Activated T-cell treated with anti-CD3 and anti-CD28 coated beads for 24 hours (primary cell): ENCODE measurements around the gene LARP1B.
"Not testable (repeated sequence)": the region's sequence is repeated elsewhere in the genome, so short reads cannot be mapped to it uniquely, and the experiment has no call there.

Experiments used
- DNase-seq: peaks from one replicate; pipeline ENCODE4 v3.0.0-alpha.2; 2020; ENCODE audit warnings: low read depth

LARP1B gene

GRCh38 chr4:128060699-128061565 lies at the start of gene LARP1B:
TSS of gene LARP1B (plus strand) at chr4:128061312. CDS start at chr4:128074952, 13,640 bp downstream.
- DNase-seq = peak; percentile 91

- no peak for DNase-seq
Measured at GRCh38 chr4:128025319-128025718, 35.8 kb upstream of the LARP1B start.

GRCh38 chr4:128029907-128030306 lies 31.2 kb upstream of the LARP1B start:
- no peak for DNase-seq

GRCh38 chr4:128031756-128032384 lies 29.2 kb upstream of the LARP1B start:
- DNase-seq = no peak

- no peak for DNase-seq
Measured at GRCh38 chr4:128039568-128039967, 21.5 kb upstream of the LARP1B start.

GRCh38 chr4:128047019-128047418 lies 14.1 kb upstream of the LARP1B start:
- DNase-seq = not testable (repeated sequence)

- DNase-seq = not testable (repeated sequence)
Measured at GRCh38 chr4:128047514-128047913, 13.6 kb upstream of the LARP1B start.

- not testable (repeated sequence) for DNase-seq
Measured at GRCh38 chr4:128051229-128051628, 9.9 kb upstream of the LARP1B start.

- DNase-seq = not testable (repeated sequence)
Measured at GRCh38 chr4:128054907-128055306, 6.2 kb upstream of the LARP1B start.

GRCh38 chr4:128055441-128056206 lies 5.5 kb upstream of the LARP1B start:
- DNase-seq = not testable (repeated sequence)

GRCh38 chr4:128056396-128056795 lies 4.7 kb upstream of the LARP1B start:
- DNase-seq = no peak

GRCh38 chr4:128060121-128060698 lies 902 bp upstream of the LARP1B start:
- no peak for DNase-seq

GRCh38 chr4:128061566-128062536 lies 739 bp downstream of the LARP1B start:
- DNase-seq = peak; percentile 46

- DNase-seq = not testable (repeated sequence)
Measured at GRCh38 chr4:128066453-128066820, 5.3 kb downstream of the LARP1B start.

- DNase-seq = no peak
Measured at GRCh38 chr4:128068918-128069317, 7.8 kb downstream of the LARP1B start.

- DNase-seq = no peak
Measured at GRCh38 chr4:128076464-128076863, 15.4 kb downstream of the LARP1B start.

- not testable (repeated sequence) for DNase-seq
Measured at GRCh38 chr4:128095293-128095692, 34.2 kb downstream of the LARP1B start.

GRCh38 chr4:128107766-128108165 lies 46.7 kb downstream of the LARP1B start:
- no peak for DNase-seq

- no peak for DNase-seq
Measured at GRCh38 chr4:128123036-128123435, 61.9 kb downstream of the LARP1B start.

- no peak for DNase-seq
Measured at GRCh38 chr4:128130621-128131020, 69.5 kb downstream of the LARP1B start.

- no peak for DNase-seq
Measured at GRCh38 chr4:128134925-128135324, 73.8 kb downstream of the LARP1B start.
